ACHN (cell line): ENCODE data around the gene CD80.
"Not testable (repeated sequence)": the region's sequence is repeated elsewhere in the genome, so short reads cannot be mapped to it uniquely, and the experiment has no call there.

Source experiments
- DNase-seq: peaks from one replicate; pipeline ENCODE4 v3.0.0-alpha.2; 2015
- in situ Hi-C: cut with HindIII; loops from 2 replicates; pipeline ENCODE4 v1.10.0; 2017; ENCODE audit warnings: low sequenced_read_pairs, low pct_ligation_motif_present, low pct_unique_long_range_greater_than_20kb

The CD80 gene

GRCh38 chr3:119559441-119559963, at the start of gene CD80:
Gene CD80, minus strand, starts transcription at chr3:119559614. Its CDS starts 1,886 bp downstream, at chr3:119557728.
- peak; percentile 48 for DNase-seq
- in situ Hi-C loops, result no loop called here

GRCh38 chr3:119608405-119609000, 49.1 kb upstream of the CD80 start:
- no peak for DNase-seq
- in situ Hi-C loops, result no loop called here

GRCh38 chr3:119604878-119605277, 45.5 kb upstream of the CD80 start:
- in situ Hi-C loops, result no loop called here
- DNase-seq, result no peak

- in situ Hi-C loops, result no loop called here
- no peak for DNase-seq
Measured at GRCh38 chr3:119602676-119603075, 43.3 kb upstream of the CD80 start.

GRCh38 chr3:119601154-119601553, 41.7 kb upstream of the CD80 start:
- no peak for DNase-seq
- in situ Hi-C loops, result no loop called here

GRCh38 chr3:119600732-119601131, 41.3 kb upstream of the CD80 start:
- in situ Hi-C loops, result no loop called here
- peak; percentile 12 for DNase-seq

GRCh38 chr3:119599558-119600174, 40.3 kb upstream of the CD80 start:
- DNase-seq, result no peak
- in situ Hi-C loops, result no loop called here

GRCh38 chr3:119598410-119599098, 39.1 kb upstream of the CD80 start:
- DNase-seq, result no peak
- in situ Hi-C loops, result no loop called here

- DNase-seq, result peak; percentile 15
- in situ Hi-C loops, result no loop called here
Measured at GRCh38 chr3:119597548-119598288, 38.3 kb upstream of the CD80 start, which contains the start of gene PLA1A. Gene PLA1A, plus strand, starts transcription at chr3:119597885. Its CDS starts 29 bp downstream, at chr3:119597914.

- no peak for DNase-seq
Measured at GRCh38 chr3:119596398-119596797, 37.0 kb upstream of the CD80 start.

GRCh38 chr3:119595639-119596334, 36.4 kb upstream of the CD80 start:
- in situ Hi-C loops, result no loop called here
- DNase-seq, result no peak

More at GRCh38 chr3:119596398-119596797, 37.0 kb upstream of the CD80 start:
- in situ Hi-C loops, result no loop called here

GRCh38 chr3:119594929-119595328, 35.5 kb upstream of the CD80 start:
- in situ Hi-C loops, DNase-seq: not testable (repeated sequence)

GRCh38 chr3:119594066-119594465, 34.7 kb upstream of the CD80 start:
- no peak for DNase-seq
- in situ Hi-C loops, result no loop called here

GRCh38 chr3:119592861-119593260, 33.4 kb upstream of the CD80 start:
- no peak for DNase-seq
- in situ Hi-C loops, result no loop called here

GRCh38 chr3:119590706-119591105, 31.3 kb upstream of the CD80 start:
- no peak for DNase-seq
- in situ Hi-C loops, result no loop called here

GRCh38 chr3:119589102-119589773, 29.8 kb upstream of the CD80 start:
- in situ Hi-C loops, result no loop called here
- no peak for DNase-seq

- no peak for DNase-seq
- in situ Hi-C loops, result no loop called here
Measured at GRCh38 chr3:119588112-119588511, 28.7 kb upstream of the CD80 start.

- no peak for DNase-seq
- in situ Hi-C loops, result no loop called here
Measured at GRCh38 chr3:119586733-119587172, 27.3 kb upstream of the CD80 start.
